Keratinocyte (primary cell): Measurements from ENCODE around the gene NPHP1. TPM values are rescaled to one million over a fixed set of nuclear protein-coding genes. Genes with fewer than 3 reads are reported as not detected.

Source experiments
- DNase-seq: peaks from one replicate; pipeline ENCODE4 v3.0.0-alpha.2; 2011; ENCODE audit warnings: low read depth, missing footprints, low spot score
- FAIRE-seq: peaks from 2 replicates; lab custom pipeline; 2011; peaks lifted over from hg19 to GRCh38; lab: Jason Lieb, UNC
- H2AFZ ChIP-seq: 2 replicates; pipeline ENCODE4 v1.6.0; 2012; ENCODE audit warnings: low read length, control low read depth, inconsistent platforms; ENCODE audit not compliant: control insufficient read depth
- H3K27ac ChIP-seq: 2 replicates; pipeline ENCODE4 v1.5.1; 2011; ENCODE audit warnings: low read length; ENCODE audit not compliant: control insufficient read depth, insufficient read depth
- H3K27me3 ChIP-seq: 3 replicates; pipeline ENCODE4 v1.6.0; 2011; ENCODE audit warnings: low read length; ENCODE audit not compliant: control insufficient read depth, insufficient read depth; ENCODE audit errors: extremely low read depth
- H3K36me3 ChIP-seq, 2 experiments: 2 replicates in 1 of 2; 3 replicates in 1 of 2; pipeline ENCODE4 v1.5.1; 2011; ENCODE audit warnings: low read length in 2 of 2, mild to moderate bottlenecking in 1 of 2; ENCODE audit not compliant: control insufficient read depth in 2 of 2, insufficient read depth in 2 of 2; ENCODE audit errors: extremely low read depth in 1 of 2
- H3K4me1 ChIP-seq: 3 replicates; pipeline ENCODE4 v1.5.1; 2011; ENCODE audit warnings: low read length; ENCODE audit not compliant: control insufficient read depth, insufficient read depth; ENCODE audit errors: extremely low read depth
- H3K4me2 ChIP-seq: 3 replicates; pipeline ENCODE4 v1.6.0; 2011; ENCODE audit warnings: low read depth, low read length; ENCODE audit not compliant: control insufficient read depth, insufficient read depth; ENCODE audit errors: extremely low read depth
- H3K4me3 ChIP-seq, 3 experiments: fragments of 200-600 bp in 1 of 3; sonication (generic) in 1 of 3; 2 replicates in 2 of 3; 3 replicates in 1 of 3; pipeline ENCODE4 v1.5.1; 2011 to 2016; ENCODE audit warnings: low read length in 3 of 3, mild to moderate bottlenecking in 3 of 3, control low read depth in 2 of 3, inconsistent platforms in 1 of 3, low read depth in 1 of 3, mixed read lengths in 1 of 3, mixed run types in 1 of 3, moderate library complexity in 1 of 3; ENCODE audit not compliant: control insufficient read depth in 2 of 3, insufficient read depth in 2 of 3; ENCODE audit errors: extremely low read depth in 1 of 3
- H3K79me2 ChIP-seq: 2 replicates; pipeline ENCODE4 v1.6.0; 2012; ENCODE audit warnings: low read length; ENCODE audit not compliant: control insufficient read depth, insufficient read depth
- H3K9ac ChIP-seq: 3 replicates; pipeline ENCODE4 v1.6.0; 2011; ENCODE audit warnings: low read length; ENCODE audit not compliant: control insufficient read depth, insufficient read depth; ENCODE audit errors: extremely low read depth
- H3K9me1 ChIP-seq: 3 replicates; pipeline ENCODE4 v1.6.0; 2011; ENCODE audit warnings: low read length; ENCODE audit not compliant: control insufficient read depth, insufficient read depth; ENCODE audit errors: extremely low read depth
- H3K9me3 ChIP-seq: 2 replicates; pipeline ENCODE4 v1.5.1; 2012; ENCODE audit warnings: low read depth, low read length; ENCODE audit not compliant: control insufficient read depth
- H4K20me1 ChIP-seq: 3 replicates; pipeline ENCODE4 v1.6.0; 2011; ENCODE audit warnings: low read length; ENCODE audit not compliant: control insufficient read depth, insufficient read depth; ENCODE audit errors: extremely low read depth
- EZH2 ChIP-seq: IDR thresholded peaks from one replicate; pipeline ENCODE4 v1.6.1; 2012; ENCODE audit warnings: inconsistent platforms, mild to moderate bottlenecking, low read length, moderate library complexity
- dilution Hi-C: fragments of 300-500 bp; cut with MboI; formaldehyde crosslinking; loops from one replicate; pipeline ENCODE4 v1.7.0; 2020; ENCODE audit warnings: low sequenced_read_pairs; ENCODE audit not compliant: extremely low pct_ligation_motif_present
- polyA plus RNA-seq, 5 experiments: library from polyadenylated mRNA; depleted of rRNA in 3 of 5; stranded (reverse) in 3 of 5; stranded (forward) in 1 of 5; unstranded in 1 of 5; fragments of >200 nt; gene quantifications; 1 replicate in 1 of 5; 2 replicates in 3 of 5; 3 replicates in 1 of 5; pipeline versions ENCODE4 v1.2.1 to v1.2.3, GENCODE V29; 2011 to 2012; ENCODE audit warnings: missing spikeins in 2 of 5, low read depth in 1 of 5, low replicate concordance in 1 of 5
- TF ChIP-seq, protein P1 (sequence below), 3 experiments: IDR thresholded peaks in 1 of 3; conservative IDR thresholded peaks in 1 of 3; optimal IDR thresholded peaks in 1 of 3; 2 replicates in 2 of 3; 3 replicates in 1 of 3; pipeline versions ENCODE3 to v1.5.1; 2011; ENCODE audit warnings: low read length in 3 of 3, mild to moderate bottlenecking in 3 of 3, moderate library complexity in 2 of 3, control low read depth in 1 of 3, inconsistent platforms in 1 of 3; ENCODE audit not compliant: insufficient read depth in 2 of 3; ENCODE audit errors: extremely low read depth in 1 of 3

NPHP1 gene
- polyA plus RNA-seq, 1 donor (not counting 4 experiments of a cell fraction or from before 2014, with no cell fraction given), result 8.1 TPM

DNA sequence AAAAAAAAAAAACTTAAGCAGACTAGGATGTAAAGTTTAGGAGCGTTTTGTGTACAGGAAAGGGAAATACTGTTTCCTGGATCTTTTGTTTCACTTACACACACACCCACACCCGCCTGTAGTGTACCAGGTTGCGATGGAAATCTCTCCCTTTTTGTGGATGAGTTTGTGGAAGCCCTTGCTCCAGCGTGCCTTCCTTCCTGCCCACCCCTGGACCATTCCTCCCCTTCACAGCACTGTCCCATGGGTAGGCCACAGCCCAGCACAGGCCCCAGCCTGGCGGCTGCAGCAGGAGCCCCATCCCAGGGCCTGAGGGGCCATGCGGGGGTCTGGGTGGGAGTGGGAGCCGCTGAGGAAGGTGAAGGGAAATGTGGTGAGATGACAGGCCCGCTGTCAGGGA lies 104.3 kb downstream of the NPHP1 start:
- H3K27ac ChIP-seq, result peak overlapping the region; percentile 99
- H4K20me1 ChIP-seq, result no peaks in the 10 kb centered on the region
- dilution Hi-C loops, result no loop called here
- H3K4me1 ChIP-seq, result peaks cover 68% of the 10 kb centered on the region
- H3K9ac ChIP-seq, result peak overlapping the region; percentile 35
- DNase-seq (no peak), FAIRE-seq (no peak)
- H3K79me2 ChIP-seq, result peaks cover 46% of the 10 kb centered on the region
- H3K4me2 ChIP-seq, result peak overlapping the region; percentile 4
- no peak for TF ChIP-seq EZH2
- TF ChIP-seq, protein P1, sequence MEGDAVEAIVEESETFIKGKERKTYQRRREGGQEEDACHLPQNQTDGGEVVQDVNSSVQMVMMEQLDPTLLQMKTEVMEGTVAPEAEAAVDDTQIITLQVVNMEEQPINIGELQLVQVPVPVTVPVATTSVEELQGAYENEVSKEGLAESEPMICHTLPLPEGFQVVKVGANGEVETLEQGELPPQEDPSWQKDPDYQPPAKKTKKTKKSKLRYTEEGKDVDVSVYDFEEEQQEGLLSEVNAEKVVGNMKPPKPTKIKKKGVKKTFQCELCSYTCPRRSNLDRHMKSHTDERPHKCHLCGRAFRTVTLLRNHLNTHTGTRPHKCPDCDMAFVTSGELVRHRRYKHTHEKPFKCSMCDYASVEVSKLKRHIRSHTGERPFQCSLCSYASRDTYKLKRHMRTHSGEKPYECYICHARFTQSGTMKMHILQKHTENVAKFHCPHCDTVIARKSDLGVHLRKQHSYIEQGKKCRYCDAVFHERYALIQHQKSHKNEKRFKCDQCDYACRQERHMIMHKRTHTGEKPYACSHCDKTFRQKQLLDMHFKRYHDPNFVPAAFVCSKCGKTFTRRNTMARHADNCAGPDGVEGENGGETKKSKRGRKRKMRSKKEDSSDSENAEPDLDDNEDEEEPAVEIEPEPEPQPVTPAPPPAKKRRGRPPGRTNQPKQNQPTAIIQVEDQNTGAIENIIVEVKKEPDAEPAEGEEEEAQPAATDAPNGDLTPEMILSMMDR (optimal IDR thresholded peaks at IDR 0.05 in 1 of 3, IDR thresholded peaks at IDR 0.05 in 1 of 3, conservative IDR thresholded peaks at IDR 0.05 in 1 of 3; ENCODE audit: extremely low read depth in 1 of 3, insufficient read depth in 2 of 3, low read length in 3 of 3), result no peak
- H3K4me3 ChIP-seq, result no peak overlapping the region
- H3K9me1 ChIP-seq, result peaks cover 2% of the 10 kb centered on the region
- H3K27me3 ChIP-seq, result no peaks in the 10 kb centered on the region
- H2AFZ ChIP-seq, result no peak overlapping the region
- H3K9me3 ChIP-seq, result no peaks in the 10 kb centered on the region
- H3K36me3 ChIP-seq, result peaks cover 6 to 15% of the 10 kb centered on the region in 2 experiments

DNA sequence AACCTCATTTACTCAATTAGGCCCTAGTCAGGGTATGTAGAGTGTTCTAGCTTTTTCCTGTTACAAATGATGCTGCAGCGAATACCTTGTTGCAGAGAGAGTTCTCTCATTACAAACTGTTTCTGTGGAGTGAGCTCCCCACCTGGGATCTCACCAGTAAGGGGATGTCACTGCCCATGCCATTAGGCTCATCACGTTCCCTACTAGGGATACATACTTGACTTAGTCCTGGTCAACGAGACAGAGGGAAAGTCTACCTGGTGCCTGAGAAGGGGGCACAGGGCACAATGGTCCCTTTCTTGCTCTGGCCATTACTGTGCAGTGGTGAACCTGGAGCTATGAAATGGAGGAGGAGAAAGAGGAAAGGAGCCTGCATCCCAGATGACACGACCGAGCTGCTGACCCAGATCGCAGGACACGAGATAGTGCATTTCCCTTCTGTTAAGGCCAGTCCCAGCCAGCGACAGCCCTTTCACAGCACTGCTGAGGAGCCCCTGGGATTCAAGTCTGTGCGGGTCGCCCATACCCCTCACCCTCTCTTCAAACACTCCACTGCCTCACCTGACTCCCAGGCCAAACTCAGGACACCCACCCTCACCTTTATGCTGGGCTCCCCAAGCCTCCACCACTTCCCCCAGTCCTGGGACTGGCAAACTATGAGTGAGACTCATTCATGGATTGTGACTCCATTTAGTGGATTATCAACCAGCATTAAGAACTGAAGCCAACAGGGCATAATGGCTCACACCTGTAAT lies 105.2 kb downstream of the NPHP1 start:
- Histone ChIP-seq H3K9me1 (peaks cover 2% of the 10 kb centered on the region), H3K9me3 (no peaks in the 10 kb centered on the region), H3K4me1 (peaks cover 60% of the 10 kb centered on the region), H3K79me2 (peaks cover 40% of the 10 kb centered on the region), H3K27ac (peak overlapping the region; percentile 99), H3K27me3 (no peaks in the 10 kb centered on the region), H3K36me3 (peaks cover 6 to 8% of the 10 kb centered on the region in 2 experiments), H3K4me2 (no peak overlapping the region), H3K4me3 (no peak overlapping the region), H4K20me1 (no peaks in the 10 kb centered on the region), H2AFZ (no peak overlapping the region), H3K9ac (no peak overlapping the region)
- dilution Hi-C loops, result no loop called here
- no peak for TF ChIP-seq EZH2
- TF ChIP-seq, protein P1 (optimal IDR thresholded peaks at IDR 0.05 in 1 of 3, IDR thresholded peaks at IDR 0.05 in 1 of 3, conservative IDR thresholded peaks at IDR 0.05 in 1 of 3; ENCODE audit: extremely low read depth in 1 of 3, insufficient read depth in 2 of 3, low read length in 3 of 3), result no peak
- DNase-seq, result no peak
- FAIRE-seq, result peak; percentile 5
